ENCODE measurements around the gene UNC93A.

The UNC93A gene

GRCh38 chr6:167293088-167293589 lies 2.0 kb downstream of the UNC93A start:
- in situ Hi-C loops (cut with HindIII; ENCODE audit: low sequenced_read_pairs) = no loop called here
- DNase-seq (ENCODE audit: low read depth, low spot score) = no peak
- no peak for TF ChIP-seq CTCF (IDR thresholded peaks at IDR 0.05; ENCODE audit: low read depth, low read length)
- H3K4me3 ChIP-seq (ENCODE audit: low read depth, low read length) = no peak overlapping the region

- H3K4me3 ChIP-seq (ENCODE audit: low read depth, low read length) = no peak overlapping the region
- in situ Hi-C loops (cut with HindIII; ENCODE audit: low sequenced_read_pairs) = no loop called here
- no peak for DNase-seq (ENCODE audit: low read depth, low spot score)
- no peak for TF ChIP-seq CTCF (IDR thresholded peaks at IDR 0.05; ENCODE audit: low read depth, low read length)
These were observed 2.5 kb downstream of the UNC93A start for GRCh38 chr6:167293590-167294091.

GRCh38 chr6:167294241-167294640 lies 3.1 kb downstream of the UNC93A start:
- H3K4me3 ChIP-seq (ENCODE audit: low read depth, low read length) = no peak overlapping the region
- DNase-seq (ENCODE audit: low read depth, low spot score) = no peak
- no peak for TF ChIP-seq CTCF (IDR thresholded peaks at IDR 0.05; ENCODE audit: low read depth, low read length)
- in situ Hi-C loops (cut with HindIII; ENCODE audit: low sequenced_read_pairs) = no loop called here

- in situ Hi-C loops (cut with HindIII; ENCODE audit: low sequenced_read_pairs) = no loop called here
- no peak for TF ChIP-seq CTCF (IDR thresholded peaks at IDR 0.05; ENCODE audit: low read depth, low read length)
- H3K4me3 ChIP-seq (ENCODE audit: low read depth, low read length) = no peak overlapping the region
- no peak for DNase-seq (ENCODE audit: low read depth, low spot score)
These were observed 3.8 kb downstream of the UNC93A start for GRCh38 chr6:167294651-167295494.

GRCh38 chr6:167295495-167296292 lies 4.6 kb downstream of the UNC93A start:
- no peak overlapping the region for H3K4me3 ChIP-seq (ENCODE audit: low read depth, low read length)
- TF ChIP-seq CTCF (IDR thresholded peaks at IDR 0.05; ENCODE audit: low read depth, low read length) = no peak
- DNase-seq (ENCODE audit: low read depth, low spot score) = no peak
- in situ Hi-C loops (cut with HindIII; ENCODE audit: low sequenced_read_pairs) = no loop called here

GRCh38 chr6:167296293-167296690 lies 5.2 kb downstream of the UNC93A start:
- H3K4me3 ChIP-seq (ENCODE audit: low read depth, low read length) = no peak overlapping the region
- TF ChIP-seq CTCF (IDR thresholded peaks at IDR 0.05; ENCODE audit: low read depth, low read length) = no peak
- no peak for DNase-seq (ENCODE audit: low read depth, low spot score)
- in situ Hi-C loops (cut with HindIII; ENCODE audit: low sequenced_read_pairs) = no loop called here
